Measurements from ENCODE around the gene SOX15.

Gene SOX15

DNA sequence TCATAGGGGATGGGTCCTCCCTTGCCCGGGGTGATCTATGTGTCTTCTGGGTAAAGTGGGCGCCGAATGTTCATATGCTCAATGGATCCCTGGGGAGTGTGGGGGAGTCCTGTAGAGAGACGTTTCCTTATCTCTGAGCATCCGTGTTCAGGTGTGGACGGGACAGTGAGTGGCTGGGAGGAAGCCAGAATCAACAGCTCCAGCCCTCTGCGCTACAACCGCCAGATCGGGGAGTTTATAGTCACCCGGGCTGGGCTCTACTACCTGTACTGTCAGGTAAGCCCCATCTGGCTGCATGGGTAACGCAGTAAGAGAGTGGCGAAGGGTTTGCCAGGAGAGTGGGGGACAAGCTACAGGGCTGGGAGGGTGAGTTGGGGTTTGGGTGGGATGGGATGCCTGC lies 33.3 kb downstream of the SOX15 start:
- no peak for DNase-seq

DNA sequence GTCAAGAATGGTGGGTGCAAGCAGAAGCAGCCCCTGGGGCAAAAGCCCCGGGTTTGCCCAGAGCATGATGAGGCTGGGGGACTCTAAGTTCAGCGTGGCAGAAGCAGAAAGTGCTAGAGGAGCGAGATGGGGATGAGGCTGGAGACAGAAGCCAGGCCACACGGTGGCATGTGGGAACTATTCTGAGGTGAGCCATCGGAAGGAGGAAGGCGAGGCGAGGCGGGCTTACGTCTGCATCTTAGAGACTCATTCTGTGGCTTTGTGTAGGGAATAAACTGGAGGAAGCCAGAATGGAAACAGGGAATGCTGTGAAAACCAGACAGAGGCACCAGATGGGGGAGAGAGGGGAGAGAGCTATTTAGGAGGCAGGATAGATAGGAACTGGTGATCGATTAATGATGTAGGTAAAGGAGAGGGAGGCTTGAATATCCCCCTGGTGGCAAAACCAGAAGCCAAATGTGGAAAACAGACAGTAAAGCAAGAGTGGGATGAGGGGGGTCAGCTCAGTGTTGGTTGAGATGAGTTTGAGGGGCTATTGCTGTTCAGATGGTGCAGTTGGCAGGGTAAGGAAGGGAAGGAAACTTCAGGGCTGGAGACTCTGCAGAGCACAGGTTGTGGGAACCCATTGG lies 34.5 kb downstream of the SOX15 start:
- no peak for DNase-seq

GRCh38 chr17:7553356-7553755 lies 36.5 kb downstream of the SOX15 start:
- DNase-seq: no peak

- DNase-seq: no peak
Measured at GRCh38 chr17:7552621-7553051, 37.3 kb downstream of the SOX15 start.

DNA sequence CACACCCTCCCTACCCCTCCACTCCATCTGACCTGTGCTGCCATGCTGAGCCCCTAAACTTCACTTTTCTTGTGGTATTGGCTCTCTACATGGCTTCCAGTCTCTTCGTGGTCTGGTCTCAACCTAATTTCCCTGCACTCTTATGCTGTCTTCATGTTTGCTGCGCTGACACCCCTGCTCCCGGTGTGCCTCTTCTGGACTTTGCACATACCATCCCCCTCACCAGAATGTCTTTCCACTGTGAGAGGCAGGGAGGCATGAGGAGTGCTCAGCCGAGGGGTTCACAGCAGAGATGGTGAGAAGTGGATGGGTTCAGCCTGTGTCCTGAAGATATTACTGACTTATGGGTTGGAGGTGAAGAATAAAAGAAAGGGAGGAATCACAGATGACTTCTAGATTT lies 38.5 kb downstream of the SOX15 start:
- no peak for DNase-seq

GRCh38 chr17:7550344-7550743 lies 39.5 kb downstream of the SOX15 start:
- no peak for DNase-seq

GRCh38 chr17:7549401-7550055 lies 40.4 kb downstream of the SOX15 start:
- no peak for DNase-seq

DNA sequence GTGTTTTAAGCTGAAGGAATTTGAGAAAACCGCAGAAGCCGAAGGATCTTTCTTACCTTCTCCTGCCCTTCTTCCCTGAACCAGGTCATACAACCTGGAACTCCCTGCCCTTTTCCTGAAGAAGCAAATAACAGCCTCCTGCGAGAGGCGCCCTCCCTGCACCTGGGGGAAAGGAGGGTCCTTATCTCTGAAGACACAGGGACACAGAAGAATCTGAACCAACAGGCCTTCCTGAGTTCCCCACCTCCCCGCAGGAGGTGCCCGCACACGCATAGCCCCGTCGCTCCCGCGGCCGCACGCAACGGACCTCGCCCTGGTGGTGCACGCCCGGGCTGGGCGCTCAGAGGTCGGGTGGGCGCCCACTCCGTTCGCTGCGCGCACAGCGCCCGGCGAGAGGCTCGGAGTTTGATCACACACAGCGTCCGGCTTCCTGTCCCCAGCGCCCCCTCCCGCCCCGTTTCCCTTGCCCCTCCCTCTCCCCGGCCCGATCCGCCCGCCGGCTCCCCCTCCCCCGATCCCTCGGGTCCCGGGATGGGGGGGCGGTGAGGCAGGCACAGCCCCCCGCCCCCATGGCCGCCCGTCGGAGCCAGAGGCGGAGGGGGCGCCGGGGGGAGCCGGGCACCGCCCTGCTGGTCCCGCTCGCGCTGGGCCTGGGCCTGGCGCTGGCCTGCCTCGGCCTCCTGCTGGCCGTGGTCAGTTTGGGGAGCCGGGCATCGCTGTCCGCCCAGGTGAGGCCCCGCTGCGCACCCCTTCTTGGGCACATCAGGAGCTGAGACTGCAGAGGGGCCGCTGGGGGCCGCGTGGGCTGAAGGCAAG lies 41.1 kb downstream of the SOX15 start, which contains the start of gene TNFSF12:
Gene TNFSF12 (plus strand): TSS at position 474 of the 816 bp plus-strand sequence. CDS start 96 bp downstream, at position 570.
- no peak for DNase-seq

DNA sequence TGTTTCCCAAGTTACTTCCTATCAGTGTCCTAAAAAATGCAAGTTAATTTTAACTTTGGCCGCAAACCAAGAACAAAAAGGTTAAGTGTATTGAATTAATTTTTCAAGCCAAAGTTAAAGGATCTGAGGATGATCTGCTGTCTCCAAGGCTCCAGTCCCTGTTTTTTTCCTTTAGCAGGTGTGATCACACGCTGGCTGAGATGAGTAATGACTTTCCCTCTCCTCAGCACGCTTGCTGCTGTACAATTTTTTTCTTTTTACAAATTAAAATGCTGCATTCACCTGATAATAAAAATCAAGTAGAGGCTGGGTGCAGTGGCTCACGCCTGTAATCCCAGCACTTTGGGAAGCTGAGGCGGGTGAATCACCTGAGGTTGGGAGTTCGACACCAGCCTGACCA lies 45.0 kb downstream of the SOX15 start:
- no peak for DNase-seq

DNA sequence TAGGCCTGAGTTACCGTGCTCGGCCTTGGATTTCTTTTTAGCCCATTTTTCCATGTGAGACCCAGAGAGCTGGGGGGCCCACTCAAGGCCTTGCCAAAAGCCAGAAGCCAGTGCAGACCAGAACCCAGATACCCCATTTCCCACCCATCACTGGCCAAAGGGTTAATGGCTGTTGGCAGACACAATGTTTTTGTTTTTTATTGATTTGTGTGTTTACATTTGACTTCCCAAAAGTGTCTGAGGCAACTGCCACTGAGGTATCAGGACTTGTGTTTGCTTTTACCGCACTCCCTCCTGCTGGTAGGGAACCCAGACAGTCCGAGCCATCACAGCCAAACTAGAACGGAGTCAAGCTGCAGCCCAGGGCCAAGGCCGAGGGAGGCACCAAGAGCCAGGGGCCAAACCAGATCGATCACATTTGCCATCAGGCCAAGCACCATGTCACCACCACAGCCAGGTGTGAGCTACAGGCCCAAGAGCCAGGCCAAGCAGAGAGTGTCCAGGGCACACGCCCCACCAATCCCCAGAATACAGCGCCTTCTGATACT lies 48.7 kb downstream of the SOX15 start:
- DNase-seq: no peak

DNA sequence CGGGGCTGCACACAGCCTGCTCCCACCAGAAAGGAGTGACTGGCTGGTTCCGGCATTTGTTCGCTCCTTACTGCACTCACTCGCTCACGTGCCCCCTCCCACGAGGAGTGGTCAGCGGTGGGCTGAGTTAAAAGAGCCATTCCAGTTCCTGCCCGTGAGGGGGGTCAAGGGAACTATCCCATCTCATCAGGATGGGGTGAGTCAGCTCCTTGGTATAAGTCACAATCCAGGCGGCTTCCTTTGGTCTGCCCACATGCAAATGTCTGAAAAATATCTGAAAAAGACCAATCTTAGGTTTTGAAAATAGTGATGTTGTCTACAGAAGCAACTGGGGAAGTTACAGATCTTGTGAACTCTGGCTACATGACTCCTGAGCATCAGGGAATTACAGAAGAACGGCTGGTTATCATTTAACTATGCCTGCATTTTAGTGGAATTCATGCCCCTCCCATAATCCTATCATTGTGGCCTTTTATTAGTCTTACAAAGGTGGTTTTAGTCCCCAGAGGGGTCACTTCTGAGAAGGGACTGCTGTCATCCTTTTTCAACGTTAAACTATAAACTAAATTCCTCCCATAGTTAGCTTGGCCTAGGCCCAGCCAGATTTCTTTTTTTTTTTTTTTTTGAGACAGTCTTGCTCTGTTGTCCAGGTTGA lies 50.9 kb downstream of the SOX15 start:
- DNase-seq: no peak

All from activated CD4-positive, alpha-beta T cell treated with anti-CD3 and anti-CD28 coated beads for 1 hour (primary cell).